Measurements from ENCODE around the gene SOCS2. TPM values are rescaled to one million over a fixed set of nuclear protein-coding genes. Genes with fewer than 3 reads are reported as not detected.

Gene SOCS2
- total RNA-seq, 1 donor from 2014 or later = 65.2 TPM

DNA sequence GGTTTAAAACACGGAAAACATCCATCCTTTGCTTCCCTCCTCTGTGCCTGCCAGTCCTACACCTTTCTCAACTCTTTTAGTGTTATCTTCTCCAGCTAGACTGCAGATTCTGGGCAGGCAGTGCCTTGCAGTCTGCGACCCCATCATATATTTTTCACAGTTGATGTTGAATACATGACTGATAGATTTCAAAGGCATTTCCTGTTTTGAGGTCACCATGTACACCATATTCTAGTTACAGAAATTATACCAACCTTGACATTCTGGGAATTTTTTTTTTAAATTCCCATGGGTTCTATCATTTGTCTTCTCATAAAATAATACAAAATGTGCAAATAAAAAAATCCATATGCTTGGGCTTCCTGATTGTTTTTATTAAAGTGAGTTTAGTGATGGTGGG is 16.6 kb downstream of the SOCS2 start:
- DNase-seq (ENCODE audit: low spot score in 2 of 2) = no peak
- FAIRE-seq = no peak

- DNase-seq (ENCODE audit: low spot score in 2 of 2) (peak in 1 of 2 donors; percentile 56), FAIRE-seq (no peak)
These were observed 18.8 kb downstream of the SOCS2 start for GRCh38 chr12:93591137-93591868.

GRCh38 chr12:93592641-93593406 is 20.3 kb downstream of the SOCS2 start:
- no peak for DNase-seq (ENCODE audit: low spot score in 2 of 2)
- FAIRE-seq = no peak

GRCh38 chr12:93593843-93594242 is 21.4 kb downstream of the SOCS2 start:
- no peak for FAIRE-seq
- no peak for DNase-seq (ENCODE audit: low spot score in 2 of 2)

- no peak for FAIRE-seq
- no peak for DNase-seq (ENCODE audit: low spot score in 2 of 2)
These were observed 22.4 kb downstream of the SOCS2 start for GRCh38 chr12:93594766-93595311.

- FAIRE-seq (no peak), DNase-seq (ENCODE audit: low spot score in 2 of 2) (no peak)
These were observed 22.9 kb downstream of the SOCS2 start for GRCh38 chr12:93595351-93595750.

DNA sequence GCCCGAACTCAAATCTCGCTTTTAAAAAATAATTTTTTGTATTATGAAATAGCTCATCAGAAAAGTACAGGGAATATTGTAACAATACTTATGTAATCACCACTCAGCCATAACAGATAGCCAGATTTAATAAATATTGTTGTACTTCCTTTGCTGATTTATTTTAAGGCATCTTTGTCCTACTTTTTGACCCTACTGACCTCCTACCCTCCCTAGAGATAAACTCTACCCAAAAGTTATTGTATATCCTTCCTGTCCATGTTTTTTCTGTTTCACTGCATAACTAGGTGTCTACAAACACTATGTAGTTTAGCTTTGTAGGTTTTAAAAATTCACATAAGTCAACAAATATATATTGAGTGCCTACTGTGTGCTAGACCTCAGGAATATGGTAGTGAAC is 25.1 kb downstream of the SOCS2 start:
- DNase-seq (ENCODE audit: low spot score in 2 of 2) = no peak
- FAIRE-seq = no peak

- no peak for FAIRE-seq
These were observed 26.7 kb downstream of the SOCS2 start for GRCh38 chr12:93599192-93599591.

GRCh38 chr12:93601591-93601990 is 29.1 kb downstream of the SOCS2 start:
- FAIRE-seq = no peak
- DNase-seq (ENCODE audit: low spot score in 2 of 2) = no peak

More at GRCh38 chr12:93599192-93599591, 26.7 kb downstream of the SOCS2 start:
- no peak for DNase-seq (ENCODE audit: low spot score in 2 of 2)

GRCh38 chr12:93602897-93603668 is 30.6 kb downstream of the SOCS2 start:
- FAIRE-seq = no peak
- DNase-seq (ENCODE audit: low spot score in 2 of 2) = no peak

DNA sequence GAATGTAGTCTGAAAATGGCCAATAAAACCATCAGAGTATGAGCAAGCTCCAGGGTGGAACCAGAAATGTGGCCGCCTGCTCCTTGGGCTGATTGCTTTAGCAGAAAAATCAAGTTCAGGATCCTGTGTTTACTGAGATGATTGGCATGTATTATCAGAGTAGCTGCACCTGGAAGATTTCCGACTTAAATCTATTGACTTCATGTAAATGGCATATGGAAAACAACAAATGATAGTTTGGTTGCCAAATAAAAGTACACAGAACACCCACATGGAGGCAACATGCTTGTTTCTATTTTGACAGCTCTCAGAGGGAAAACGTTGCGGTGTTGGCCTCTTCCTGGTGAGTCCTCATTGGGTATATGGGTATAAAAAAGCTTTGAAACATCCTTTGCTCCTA is 31.3 kb downstream of the SOCS2 start:
- no peak for FAIRE-seq
- no peak for DNase-seq (ENCODE audit: low spot score in 2 of 2)

DNA sequence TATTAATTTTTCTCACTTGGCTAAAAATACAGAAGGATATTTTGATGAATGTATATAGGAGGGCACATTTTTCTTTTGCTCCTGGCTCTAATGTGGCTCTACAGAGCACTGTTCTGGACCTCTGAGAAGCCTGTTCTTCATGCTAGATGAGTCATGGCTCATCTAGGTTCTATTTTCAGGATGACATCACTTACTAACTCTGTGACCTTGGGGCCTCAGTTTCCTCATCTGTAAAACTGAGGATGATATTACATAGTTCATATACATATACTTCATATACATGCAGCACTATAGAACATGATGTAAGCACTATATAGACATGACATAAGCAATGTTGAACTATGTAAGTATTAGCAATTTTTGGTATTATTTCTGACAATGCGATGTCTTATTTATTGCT is 35.8 kb downstream of the SOCS2 start:
- FAIRE-seq = no peak
- DNase-seq (ENCODE audit: low spot score in 2 of 2) = no peak

DNA sequence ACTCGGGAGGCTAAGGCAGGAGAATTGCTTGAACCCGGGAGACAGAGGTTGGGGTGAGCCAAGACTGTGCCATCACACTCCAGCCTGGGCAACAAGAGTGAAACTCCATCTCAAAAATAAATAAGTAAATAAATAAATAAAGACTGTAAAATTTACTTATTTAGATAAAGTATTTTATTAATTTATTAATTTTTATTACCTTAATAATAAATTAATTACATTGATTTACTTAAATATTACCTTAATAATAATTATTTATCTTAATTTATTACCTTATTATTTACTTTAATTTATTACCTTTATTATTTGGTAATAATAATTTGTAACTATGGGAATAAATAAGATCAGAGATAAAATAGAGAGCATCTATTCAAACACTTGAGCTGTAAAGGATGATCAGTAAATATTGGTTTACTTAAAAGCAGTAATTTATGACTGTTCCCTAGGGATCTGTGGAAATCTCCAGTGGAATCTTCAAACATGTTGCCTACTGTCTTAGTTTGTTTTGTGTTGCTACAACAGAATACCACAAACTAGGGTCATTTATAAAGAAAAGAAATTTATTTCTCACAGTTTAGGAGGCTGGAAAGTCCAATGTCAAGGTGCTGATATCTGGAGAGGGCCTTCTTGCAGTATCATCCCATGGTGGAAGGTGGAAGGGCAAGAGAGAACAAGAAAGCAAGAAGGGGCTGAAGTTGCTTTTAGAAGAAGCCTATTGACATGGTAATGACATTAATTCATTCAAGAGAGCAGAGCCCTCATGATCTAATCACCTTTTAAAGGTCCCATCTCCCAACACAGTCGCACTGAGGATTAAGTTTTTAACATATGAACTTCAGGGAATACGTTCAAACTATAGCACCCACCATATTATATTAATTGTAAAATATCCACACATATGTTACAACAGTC is 37.1 kb downstream of the SOCS2 start:
- no peak for DNase-seq (ENCODE audit: low spot score in 2 of 2)
- FAIRE-seq = peak; percentile 98

- no peak for FAIRE-seq
- DNase-seq (ENCODE audit: low spot score in 2 of 2) = no peak
These were observed 40.3 kb downstream of the SOCS2 start for GRCh38 chr12:93612776-93613175.

DNA sequence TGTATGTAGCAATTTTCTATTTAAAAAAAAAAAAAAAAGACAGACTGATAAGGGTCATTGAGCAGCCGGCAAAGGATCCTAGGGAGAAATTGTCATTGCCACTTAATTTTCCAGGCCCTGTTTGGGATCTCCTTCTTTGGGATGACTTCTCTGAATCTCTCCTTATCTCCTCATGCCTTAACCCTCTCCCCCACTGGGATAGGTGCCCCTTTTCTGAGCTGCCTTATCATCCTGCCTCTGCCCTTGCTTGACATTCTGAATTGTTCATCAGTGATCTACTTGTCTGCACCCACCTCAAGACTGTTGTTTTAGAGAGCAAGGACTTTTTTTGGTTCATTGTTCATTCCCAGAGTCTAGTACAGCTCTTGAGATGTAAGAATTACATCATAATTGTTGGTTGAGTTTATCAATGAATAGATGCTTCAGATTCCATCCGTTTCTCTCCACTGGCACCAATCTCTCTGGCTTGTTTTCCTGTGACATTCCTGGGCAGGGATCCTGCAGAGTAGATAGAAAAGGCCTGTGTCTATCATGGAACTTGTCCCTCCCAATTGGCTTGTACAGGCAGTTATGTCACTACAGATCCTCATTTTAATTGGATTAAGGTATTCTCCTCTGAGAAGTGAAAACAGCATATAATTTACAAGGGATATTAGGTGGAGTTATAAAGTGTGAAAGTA is 42.6 kb downstream of the SOCS2 start:
- FAIRE-seq = no peak
- DNase-seq (ENCODE audit: low spot score in 2 of 2) = no peak

GRCh38 chr12:93616584-93617101 is 44.2 kb downstream of the SOCS2 start:
- DNase-seq (ENCODE audit: low spot score in 2 of 2) (no peak), FAIRE-seq (no peak)

DNA sequence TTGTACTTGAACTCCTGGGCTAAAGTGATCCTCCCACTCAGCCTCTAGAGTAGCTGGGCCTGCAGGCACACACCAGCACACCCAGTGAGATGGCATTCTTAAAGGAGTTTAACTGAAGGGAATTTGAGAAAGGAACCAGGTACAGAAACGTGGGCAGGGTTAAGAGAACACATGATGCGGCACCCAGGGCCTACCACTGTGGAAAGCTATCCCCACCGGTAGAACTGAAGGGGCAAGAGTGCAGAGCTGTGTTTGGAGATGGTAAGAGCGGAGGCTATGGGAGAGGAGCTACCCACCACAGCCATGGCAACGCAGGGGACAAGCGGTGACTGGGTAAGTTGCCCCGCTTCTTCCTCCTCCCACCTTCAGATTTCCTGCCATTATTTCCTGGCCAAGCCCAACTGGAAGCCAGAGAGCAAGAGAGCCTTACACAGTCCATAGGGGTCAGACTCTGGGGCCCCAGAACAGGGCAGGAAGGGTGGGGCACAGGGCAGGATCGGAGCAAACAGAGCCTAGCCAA is 46.5 kb downstream of the SOCS2 start:
- no peak for FAIRE-seq

DNA sequence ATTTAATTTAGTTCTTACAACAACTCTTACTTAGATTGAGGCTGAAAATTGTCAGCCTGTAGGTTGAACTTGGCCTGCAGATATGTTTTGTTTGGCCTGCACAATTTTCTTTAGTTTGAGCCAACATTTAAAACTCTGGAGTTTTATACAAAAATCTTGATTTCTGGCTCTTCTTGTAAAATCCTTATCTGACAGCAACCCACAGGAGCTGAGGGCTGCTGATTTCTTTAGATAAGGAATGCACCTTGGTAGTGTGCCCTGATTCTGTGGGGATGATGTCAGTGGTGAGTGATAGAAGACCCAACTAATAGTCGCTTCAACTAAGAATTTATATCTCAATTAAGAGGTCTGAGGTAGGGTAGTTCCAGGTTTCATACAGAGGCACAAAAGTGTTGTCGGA is 49.5 kb downstream of the SOCS2 start:
- no peak for DNase-seq (ENCODE audit: low spot score in 2 of 2)
- no peak for FAIRE-seq

More for the DNA sequence above, 46.5 kb downstream of the SOCS2 start:
- no peak for DNase-seq (ENCODE audit: low spot score in 2 of 2)

- FAIRE-seq (no peak), DNase-seq (ENCODE audit: low spot score in 2 of 2) (no peak)
These were observed 50.0 kb downstream of the SOCS2 start for GRCh38 chr12:93622485-93622884.
